GM12878 (cell line): ENCODE measurements around the gene KCNJ14. TPM values are rescaled to one million over a fixed set of nuclear protein-coding genes. Genes with fewer than 3 reads are reported as not detected.

Source experiments
- ATAC-seq: fragments of 200-7000 bp; cut with Tn5 transposase; 3 replicates; pipeline ENCODE4 v1.9.1; 2020; ENCODE audit warnings: mild to moderate bottlenecking, moderate library complexity
- BruUV-seq: library from RNA; stranded (reverse); fragments of 400-500 nt; replicated peaks from 2 replicates; lab custom pipeline; 2021; lab: Mats Ljungman, UMichigan
- CTCF ChIA-PET: fragments of 300-600 bp; sonication (Branson Sonifier 250); formaldehyde crosslinking; extraction: SDS; loops from one replicate; lab custom pipeline; 2021; ENCODE audit warnings: inconsistent platforms; lab: Yijun Ruan, JAX
- POLR2A ChIA-PET: fragments of 350-600 bp; formaldehyde crosslinking; extraction: SDS; loops from one replicate; lab custom pipeline; 2021; ENCODE audit warnings: inconsistent platforms; lab: Charles Lee
- RAD21 ChIA-PET: fragments of 300-600 bp; sonication (Branson Sonifier 250); formaldehyde crosslinking; loops from one replicate; lab custom pipeline; 2023; ENCODE audit warnings: antibody characterized with exemption; ENCODE audit not compliant: unreplicated experiment; lab: Charles Lee
- SMC1A ChIA-PET: fragments of 300-600 bp; sonication (Branson Sonifier 250); formaldehyde crosslinking; loops from one replicate; lab custom pipeline; 2023; ENCODE audit not compliant: unreplicated experiment, uncharacterized antibody; lab: Charles Lee
- DNase-seq: peaks from one replicate; pipeline ENCODE4 v3.0.0-alpha.2; 2011; ENCODE audit warnings: low read depth, low spot score
- FAIRE-seq: peaks from 3 replicates; lab custom pipeline; 2011; peaks lifted over from hg19 to GRCh38; lab: Jason Lieb, UNC
- H2AFZ ChIP-seq: 2 replicates; pipeline ENCODE4 v1.6.0; 2011; ENCODE audit warnings: low read depth, low read length, control low read depth; ENCODE audit not compliant: control insufficient read depth
- H3K27ac ChIP-seq: 2 replicates; pipeline ENCODE4 v1.5.1; 2011; ENCODE audit warnings: control low read depth; ENCODE audit not compliant: control insufficient read depth, insufficient read depth
- H3K27me3 ChIP-seq, 2 experiments: replicated peaks in 1 of 2; 2 replicates each; pipeline versions ENCODE4 v1.6.0 to v1.6.1; 2011; ENCODE audit warnings: low read length in 1 of 2; ENCODE audit not compliant: control insufficient read depth in 2 of 2, insufficient read depth in 2 of 2
- H3K36me3 ChIP-seq, 2 experiments: 2 replicates each; pipeline ENCODE4 v1.5.1; 2011; ENCODE audit warnings: low read length in 1 of 2; ENCODE audit not compliant: control insufficient read depth in 2 of 2, insufficient read depth in 2 of 2
- H3K4me1 ChIP-seq: 2 replicates; pipeline ENCODE4 v1.6.1; 2011; ENCODE audit warnings: mild to moderate bottlenecking, low read length, moderate library complexity, mixed read lengths; ENCODE audit not compliant: control insufficient read depth, insufficient read depth
- H3K4me2 ChIP-seq: 2 replicates; pipeline ENCODE4 v1.6.0; 2011; ENCODE audit warnings: control low read depth; ENCODE audit not compliant: control insufficient read depth, insufficient read depth
- H3K4me3 ChIP-seq: fragments of 200-600 bp; sonication (generic); 2 replicates; pipeline ENCODE4 v1.5.1; 2016
- H3K79me2 ChIP-seq: 2 replicates; pipeline ENCODE4 v1.6.0; 2011; ENCODE audit warnings: low read length; ENCODE audit not compliant: control insufficient read depth, insufficient read depth
- H3K9ac ChIP-seq: 2 replicates; pipeline ENCODE4 v1.8.0; 2011; ENCODE audit warnings: low read length, control low read depth, mixed read lengths; ENCODE audit not compliant: control insufficient read depth, insufficient read depth
- H3K9me3 ChIP-seq: replicated peaks from 3 replicates; pipeline ENCODE4 v1.5.1; 2011; ENCODE audit warnings: mild to moderate bottlenecking, low read length; ENCODE audit not compliant: control insufficient read depth, insufficient read depth
- H4K20me1 ChIP-seq: 2 replicates; pipeline ENCODE4 v1.6.0; 2011; ENCODE audit not compliant: control insufficient read depth, insufficient read depth
- ASH2L ChIP-seq: fragments of 300-600, 200-600 bp; sonication (generic); IDR thresholded peaks from 2 replicates; pipeline ENCODE4 v1.6.1; 2017; ENCODE audit warnings: low read depth, mild to moderate bottlenecking, borderline replicate concordance
- ATF7 ChIP-seq: fragments of 450-650 bp; IDR thresholded peaks from 2 replicates; pipeline ENCODE4 v1.6.1; 2016; ENCODE audit warnings: low read depth, mild to moderate bottlenecking
- BACH1 ChIP-seq: fragments of 450-650 bp; IDR thresholded peaks from 2 replicates; pipeline ENCODE4 v1.6.1; 2017; ENCODE audit warnings: mild to moderate bottlenecking, borderline replicate concordance
- BRCA1 ChIP-seq: IDR thresholded peaks from 2 replicates; pipeline ENCODE4 v1.6.1; 2011; ENCODE audit warnings: low read depth, low read length, improper control_type of control experiment
- CHD2 ChIP-seq: IDR thresholded peaks from 2 replicates; pipeline ENCODE4 v1.6.1; 2011; ENCODE audit warnings: low read depth, low read length, improper control_type of control experiment, borderline replicate concordance
- ESRRA ChIP-seq: IDR thresholded peaks from 2 replicates; pipeline ENCODE4 v1.6.1; 2012; ENCODE audit warnings: mild to moderate bottlenecking, low read length, improper control_type of control experiment
- MXI1 ChIP-seq: fragments of 150-350 bp; IDR thresholded peaks from 2 replicates; pipeline ENCODE4 v1.6.1; 2011; ENCODE audit warnings: low read depth, mild to moderate bottlenecking, inconsistent platforms, low read length, improper control_type of control experiment
- NFIC ChIP-seq: IDR thresholded peaks from 2 replicates; pipeline ENCODE4 v1.6.1; 2012; ENCODE audit warnings: low read depth, mild to moderate bottlenecking, inconsistent platforms, low read length, moderate library complexity
- PAX8 ChIP-seq: fragments of 450-650 bp; IDR thresholded peaks from 2 replicates; pipeline ENCODE4 v1.6.1; 2017; ENCODE audit warnings: mild to moderate bottlenecking, moderate library complexity
- POLR2A ChIP-seq: IDR thresholded peaks from 2 replicates; pipeline ENCODE4 v1.6.1; 2011; ENCODE audit warnings: low read depth, mild to moderate bottlenecking, low read length
- POLR2AphosphoS5 ChIP-seq: IDR thresholded peaks from 2 replicates; pipeline ENCODE4 v1.6.1; 2011; ENCODE audit warnings: mild to moderate bottlenecking, low read length, inconsistent platforms
- RBBP5 ChIP-seq: fragments of 200-600 bp; sonication (generic); conservative IDR thresholded peaks from 2 replicates; pipeline ENCODE4 v1.6.1; 2016
- RFX5 ChIP-seq: IDR thresholded peaks from 2 replicates; pipeline ENCODE4 v1.6.1; 2011; ENCODE audit warnings: low read depth, low read length, improper control_type of control experiment
- RUNX3 ChIP-seq: IDR thresholded peaks from 2 replicates; pipeline ENCODE4 v1.6.1; 2012; ENCODE audit warnings: low read length, inconsistent platforms
- SIX5 ChIP-seq: IDR thresholded peaks from 2 replicates; pipeline ENCODE4 v1.6.1; 2011; ENCODE audit warnings: mild to moderate bottlenecking, low read depth, low read length, moderate library complexity; ENCODE audit not compliant: severe bottlenecking
- SREBF2 ChIP-seq: IDR thresholded peaks from 2 replicates; pipeline ENCODE4 v1.6.1; 2012; ENCODE audit warnings: mild to moderate bottlenecking, low read length
- YBX1 ChIP-seq: fragments of 450-650 bp; IDR thresholded peaks from 2 replicates; pipeline ENCODE4 v1.6.1; 2016; ENCODE audit warnings: antibody characterized with exemption
- ZNF217 ChIP-seq: fragments of 450-650 bp; IDR thresholded peaks from 2 replicates; pipeline ENCODE4 v1.6.1; 2017; ENCODE audit warnings: antibody characterized with exemption, mild to moderate bottlenecking
- WGBS: methylation state at CpG from one replicate; pipeline ENCODE4 v1.1.6; 2016; ENCODE audit warnings: low lambda C conversion rate; ENCODE audit not compliant: insufficient replicate concordance, insufficient coverage; ENCODE audit errors: missing lambda C conversion rate; 5-methylcytosine and 5-hydroxymethylcytosine counted together
- in situ Hi-C: fragments of 300-500 bp; cut with MboI; formaldehyde crosslinking; loops from 9 replicates; pipeline ENCODE4 v1.14.3; 2018; ENCODE audit warnings: mixed read lengths
- intact Hi-C: fragments of 100-400 bp; cut with micrococcal nuclease; formaldehyde crosslinking; loops from one replicate; pipeline ENCODE4 v1.14.2; 2022; ENCODE audit not compliant: unreplicated experiment
- polyA plus RNA-seq, 11 experiments: library from polyadenylated mRNA; depleted of rRNA in 4 of 11; unstranded in 6 of 11; stranded (reverse) in 5 of 11; fragments of >200 nt; fragmentation: Nextera tagmentation in 4 of 11; fragmentation: Illumina TruSeq in 1 of 11; extraction: Ambion mirVana in 4 of 11; extraction: Trizol in 1 of 11; gene quantifications; 1 replicate in 1 of 11; 2 replicates in 10 of 11; pipeline versions ENCODE4 v1.2.1 to v1.2.3, GENCODE V29; 2011 to 2016; ENCODE audit warnings: inconsistent platforms in 2 of 11, missing spikeins in 2 of 11, low read depth in 1 of 11
- total RNA-seq, 4 experiments: library from RNA; depleted of rRNA in 3 of 4; stranded (reverse); fragments of >200 nt in 3 of 4; fragmentation: Illumina TruSeq in 1 of 4; extraction: Trizol in 1 of 4; gene quantifications; 2 replicates each; pipeline versions ENCODE4 v1.2.1 to v1.2.3, GENCODE V29; 2013 to 2021
- TF ChIP-seq, protein P1 (sequence below): fragments of 450-650 bp; IDR thresholded peaks from 2 replicates; pipeline ENCODE4 v1.6.1; 2018; ENCODE audit warnings: borderline replicate concordance, mild to moderate bottlenecking; ENCODE audit not compliant: partially characterized antibody
- TF ChIP-seq, protein P2 (sequence below): IDR thresholded peaks from 2 replicates; pipeline ENCODE4 v1.6.1; 2011; ENCODE audit warnings: low read depth, low read length, improper control_type of control experiment, borderline replicate concordance

The KCNJ14 gene
- total and polyA plus RNA-seq, 10 of the 15 experiments (the other 5 are each of a cell fraction or from before 2014, with no cell fraction given) = 0.24 to 1.4 (median 0.42) TPM

DNA sequence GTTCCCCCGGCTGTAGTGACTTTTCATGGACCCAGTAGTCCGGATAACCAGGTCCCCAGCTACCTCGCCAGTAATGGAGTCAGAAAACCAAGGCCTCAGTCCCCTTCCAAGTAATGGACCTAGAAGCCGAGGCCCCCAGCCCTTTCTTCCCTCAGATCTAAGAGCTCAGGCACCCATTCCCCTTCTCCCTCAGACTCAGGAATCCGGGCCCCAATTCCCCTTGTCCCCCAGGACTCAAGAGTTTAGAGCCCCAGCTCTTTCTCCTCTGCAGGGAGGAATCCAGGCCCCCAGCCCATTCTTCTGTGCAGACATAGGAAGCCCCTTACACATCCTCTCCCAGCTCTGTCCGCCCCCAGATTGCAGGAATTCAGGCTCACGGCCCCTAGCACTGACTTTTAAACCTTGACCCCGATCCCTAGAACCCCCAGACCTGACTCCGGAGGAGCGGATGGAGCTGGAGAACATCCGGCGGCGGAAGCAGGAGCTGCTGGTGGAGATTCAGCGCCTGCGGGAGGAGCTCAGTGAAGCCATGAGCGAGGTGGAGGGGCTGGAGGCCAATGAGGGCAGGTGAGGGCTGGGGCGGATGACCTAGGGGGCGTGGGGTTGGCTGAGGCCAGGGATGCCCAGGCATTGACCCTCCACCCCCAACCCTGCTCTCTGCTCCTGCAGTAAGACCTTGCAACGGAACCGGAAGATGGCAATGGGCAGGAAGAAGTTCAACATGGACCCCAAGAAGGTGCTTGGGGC is 14.7 kb downstream of the KCNJ14 start (continued):
- TF ChIP-seq, protein P1, sequence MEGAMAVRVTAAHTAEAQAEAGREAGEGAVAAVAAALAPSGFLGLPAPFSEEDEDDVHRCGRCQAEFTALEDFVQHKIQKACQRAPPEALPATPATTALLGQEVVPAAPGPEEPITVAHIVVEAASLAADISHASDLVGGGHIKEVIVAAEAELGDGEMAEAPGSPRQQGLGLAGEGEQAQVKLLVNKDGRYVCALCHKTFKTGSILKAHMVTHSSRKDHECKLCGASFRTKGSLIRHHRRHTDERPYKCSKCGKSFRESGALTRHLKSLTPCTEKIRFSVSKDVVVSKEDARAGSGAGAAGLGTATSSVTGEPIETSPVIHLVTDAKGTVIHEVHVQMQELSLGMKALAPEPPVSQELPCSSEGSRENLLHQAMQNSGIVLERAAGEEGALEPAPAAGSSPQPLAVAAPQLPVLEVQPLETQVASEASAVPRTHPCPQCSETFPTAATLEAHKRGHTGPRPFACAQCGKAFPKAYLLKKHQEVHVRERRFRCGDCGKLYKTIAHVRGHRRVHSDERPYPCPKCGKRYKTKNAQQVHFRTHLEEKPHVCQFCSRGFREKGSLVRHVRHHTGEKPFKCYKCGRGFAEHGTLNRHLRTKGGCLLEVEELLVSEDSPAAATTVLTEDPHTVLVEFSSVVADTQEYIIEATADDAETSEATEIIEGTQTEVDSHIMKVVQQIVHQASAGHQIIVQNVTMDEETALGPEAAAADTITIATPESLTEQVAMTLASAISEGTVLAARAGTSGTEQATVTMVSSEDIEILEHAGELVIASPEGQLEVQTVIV = no peak
- TF ChIP-seq ATF7 (no peak), RFX5 (no peak), POLR2A (no peak), SIX5 (no peak), ESRRA (no peak)

DNA sequence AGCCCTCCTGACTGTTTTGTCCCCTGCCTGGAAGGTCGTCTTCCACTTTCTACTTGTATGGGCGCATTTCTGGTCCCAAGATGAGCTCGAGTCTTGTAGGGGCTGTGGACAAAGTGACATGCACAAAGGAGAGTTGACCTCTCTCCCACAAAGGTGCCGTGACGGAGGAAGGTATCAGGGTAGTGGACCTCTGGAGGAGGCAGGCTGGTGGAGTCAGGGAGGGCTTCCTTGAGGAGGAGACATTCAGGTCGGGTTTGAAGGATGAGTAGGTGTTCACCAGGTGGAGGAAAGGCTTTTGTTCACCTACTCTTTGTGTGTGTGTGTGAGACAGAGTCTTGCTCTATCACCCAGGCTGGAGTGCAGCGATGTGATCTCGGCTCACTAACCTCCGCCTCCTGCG is 15.5 kb downstream of the KCNJ14 start:
- no peak overlapping the region for H3K4me2 ChIP-seq
- RAD21 ChIA-PET = interaction anchor here (1.5 kb wide), 1 partner anchor 19 kb away, joined by 7 read pairs; no protein-coding TSS in a partner anchor
- no peak overlapping the region for H3K27ac ChIP-seq
- FAIRE-seq (no peak), ATAC-seq (no peak), DNase-seq (no peak)
- intact Hi-C loops (no loop called here), in situ Hi-C loops (no loop called here)
- SMC1A ChIA-PET = no interaction called here
- H3K4me3 ChIP-seq = no peak overlapping the region
- peaks cover 9% of the 10 kb centered on the region for H3K79me2 ChIP-seq
- H3K4me1 ChIP-seq = peaks cover 5% of the 10 kb centered on the region; the same call in 1 of the 2 replicates
- H3K9me3 ChIP-seq = no peaks in the 10 kb centered on the region
- H3K27me3 ChIP-seq = no peaks in the 10 kb centered on the region
- H3K36me3 ChIP-seq = peaks cover 4 to 12% of the 10 kb centered on the region in 2 experiments; a peak in 3 of 4 replicates
- BruUV-seq = no TSS peak
- peaks cover 3% of the 10 kb centered on the region; the same call in 1 of the 2 replicates for H4K20me1 ChIP-seq
- POLR2A ChIA-PET = interaction anchor here (1.0 kb wide), 1 partner anchor 153 kb away, joined by 3 read pairs; no protein-coding TSS in a partner anchor
- CTCF ChIA-PET = interaction anchor here (1.2 to 2.4 kb wide), 2 partner anchors 19 to 80 kb away, joined by 5 to 10 read pairs; no protein-coding TSS in a partner anchor
- WGBS = 89% methylated on average over 10 of the region's 10 CpGs
- H2AFZ ChIP-seq = no peak overlapping the region
- H3K9ac ChIP-seq = no peak overlapping the region
- TF ChIP-seq NFIC (no peak), ASH2L (no peak), YBX1 (no peak), RBBP5 (no peak), POLR2AphosphoS5 (no peak), PAX8 (no peak), RUNX3 (no peak), BRCA1 (no peak), BACH1 (no peak), MXI1 (no peak), POLR2A (no peak), ZNF217 (no peak), CHD2 (no peak), SREBF2 (no peak)
- TF ChIP-seq, protein P2, sequence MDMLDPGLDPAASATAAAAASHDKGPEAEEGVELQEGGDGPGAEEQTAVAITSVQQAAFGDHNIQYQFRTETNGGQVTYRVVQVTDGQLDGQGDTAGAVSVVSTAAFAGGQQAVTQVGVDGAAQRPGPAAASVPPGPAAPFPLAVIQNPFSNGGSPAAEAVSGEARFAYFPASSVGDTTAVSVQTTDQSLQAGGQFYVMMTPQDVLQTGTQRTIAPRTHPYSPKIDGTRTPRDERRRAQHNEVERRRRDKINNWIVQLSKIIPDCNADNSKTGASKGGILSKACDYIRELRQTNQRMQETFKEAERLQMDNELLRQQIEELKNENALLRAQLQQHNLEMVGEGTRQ = no peak
